Measurements from ENCODE around the gene RNF2.

GRCh38 chr1:185077374-185077773 lies 32.0 kb downstream of the RNF2 start:
- TF ChIP-seq TAF1 (IDR thresholded peaks at IDR 0.05; ENCODE audit: low read depth, low read length) = no peak
- no peak for TF ChIP-seq POLR2A (IDR thresholded peaks at IDR 0.05; ENCODE audit: low read depth, low read length)
- TF ChIP-seq POLR2AphosphoS5 (IDR thresholded peaks at IDR 0.05; ENCODE audit: low read depth, low read length) = no peak
- no peak for TF ChIP-seq POU2F2 (IDR thresholded peaks at IDR 0.05; ENCODE audit: low read depth, low read length)
- TF ChIP-seq SPI1 (IDR thresholded peaks at IDR 0.05; ENCODE audit: low read depth, low read length) = no peak
- no peak for TF ChIP-seq PAX5 (IDR thresholded peaks at IDR 0.05; ENCODE audit: insufficient read depth, low read length, severe bottlenecking)
